Measurements from ENCODE around the gene SIPA1L3. TPM values are rescaled to one million over a fixed set of nuclear protein-coding genes. Genes with fewer than 3 reads are reported as not detected.

The SIPA1L3 gene
- total RNA-seq, 1 experiment from 2014 or later, result 125 TPM

DNA sequence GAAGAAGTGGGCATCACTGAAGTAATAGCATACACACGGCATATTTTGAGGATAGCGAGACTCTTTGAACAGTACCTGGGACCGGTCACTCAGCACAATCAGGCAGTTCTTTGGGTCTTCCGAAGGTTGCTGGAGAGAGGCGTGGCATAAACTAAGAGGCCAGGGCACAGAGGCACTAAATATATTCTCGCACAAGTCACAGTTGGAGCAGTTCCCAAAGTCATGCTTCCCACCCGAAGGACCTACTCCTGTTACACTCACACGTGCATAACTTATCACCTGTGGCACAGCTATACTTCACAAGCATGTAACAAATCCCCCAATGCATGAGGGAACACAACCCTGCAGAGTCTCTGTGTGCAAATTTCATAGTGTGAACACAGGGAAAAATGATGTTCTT, 10.8 kb upstream of the SIPA1L3 start:
- Histone ChIP-seq H3K4me1 (peaks cover 13% of the 10 kb centered on the region), H3K4me3 (ENCODE audit: low read depth, low read length) (no peak overlapping the region), H3K36me3 (ENCODE audit: control insufficient read depth, insufficient read depth, low read length) (no peaks in the 10 kb centered on the region), H3K9me3 (no peaks in the 10 kb centered on the region), H3K27me3 (replicated peaks; ENCODE audit: control insufficient read depth, insufficient read depth, low read length) (no peaks in the 10 kb centered on the region)
- Mint-ChIP-seq H3K27me3 (ENCODE audit: insufficient read depth, unreplicated experiment) (peaks cover 4% of the 10 kb centered on the region), H3K4me3 (ENCODE audit: unreplicated experiment) (no peak overlapping the region), H3K36me3 (ENCODE audit: insufficient read depth, unreplicated experiment) (no peaks in the 10 kb centered on the region), H3K27ac (ENCODE audit: unreplicated experiment) (no peak overlapping the region), H3K4me1 (ENCODE audit: low read depth, unreplicated experiment) (peaks cover 15% of the 10 kb centered on the region), H3K9me3 (ENCODE audit: unreplicated experiment) (peaks cover 14% of the 10 kb centered on the region)
- ChIA-PET POLR2A (no interaction called here), CTCF (no interaction called here)
- no TSS peak for BruUV-seq (replicated peaks)
- TF ChIP-seq, protein P1, sequence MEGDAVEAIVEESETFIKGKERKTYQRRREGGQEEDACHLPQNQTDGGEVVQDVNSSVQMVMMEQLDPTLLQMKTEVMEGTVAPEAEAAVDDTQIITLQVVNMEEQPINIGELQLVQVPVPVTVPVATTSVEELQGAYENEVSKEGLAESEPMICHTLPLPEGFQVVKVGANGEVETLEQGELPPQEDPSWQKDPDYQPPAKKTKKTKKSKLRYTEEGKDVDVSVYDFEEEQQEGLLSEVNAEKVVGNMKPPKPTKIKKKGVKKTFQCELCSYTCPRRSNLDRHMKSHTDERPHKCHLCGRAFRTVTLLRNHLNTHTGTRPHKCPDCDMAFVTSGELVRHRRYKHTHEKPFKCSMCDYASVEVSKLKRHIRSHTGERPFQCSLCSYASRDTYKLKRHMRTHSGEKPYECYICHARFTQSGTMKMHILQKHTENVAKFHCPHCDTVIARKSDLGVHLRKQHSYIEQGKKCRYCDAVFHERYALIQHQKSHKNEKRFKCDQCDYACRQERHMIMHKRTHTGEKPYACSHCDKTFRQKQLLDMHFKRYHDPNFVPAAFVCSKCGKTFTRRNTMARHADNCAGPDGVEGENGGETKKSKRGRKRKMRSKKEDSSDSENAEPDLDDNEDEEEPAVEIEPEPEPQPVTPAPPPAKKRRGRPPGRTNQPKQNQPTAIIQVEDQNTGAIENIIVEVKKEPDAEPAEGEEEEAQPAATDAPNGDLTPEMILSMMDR (IDR thresholded peaks at IDR 0.05; ENCODE audit: insufficient read depth in 1 of 2, low read depth in 1 of 2, low read length in 1 of 2, severe bottlenecking in 1 of 2, unreplicated experiment in 1 of 2), result no peak
- no peak for DNase-seq
- intact Hi-C loops (cut with micrococcal nuclease; ENCODE audit: unreplicated experiment), result no loop called here

DNA sequence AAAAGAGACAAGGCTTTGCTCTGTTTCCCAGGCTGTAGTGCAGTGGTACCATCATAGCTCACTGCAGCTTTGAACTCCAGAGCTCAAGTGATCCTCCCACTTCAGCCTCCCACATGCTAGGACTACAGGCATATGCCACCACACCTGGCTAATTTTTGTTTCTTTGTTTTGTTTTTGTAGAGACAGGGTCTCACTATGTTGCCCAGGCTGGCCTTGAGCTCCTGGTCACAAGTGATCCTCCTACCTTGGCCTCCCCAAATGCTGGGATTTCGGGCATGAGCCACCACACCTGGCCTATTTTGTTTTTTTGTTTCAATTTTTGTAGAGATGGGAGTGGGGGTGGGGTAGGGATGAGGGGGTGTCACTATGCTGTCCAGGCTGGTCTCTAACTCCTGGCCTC, 7.6 kb upstream of the SIPA1L3 start:
- no peaks in the 10 kb centered on the region for H3K27me3 ChIP-seq (replicated peaks; ENCODE audit: control insufficient read depth, insufficient read depth, low read length)
- BruUV-seq (replicated peaks), result no TSS peak
- Mint-ChIP-seq H3K36me3 (ENCODE audit: insufficient read depth, unreplicated experiment) (no peaks in the 10 kb centered on the region), H3K4me1 (ENCODE audit: low read depth, unreplicated experiment) (peaks cover 15% of the 10 kb centered on the region), H3K27me3 (ENCODE audit: insufficient read depth, unreplicated experiment) (no peaks in the 10 kb centered on the region), H3K27ac (ENCODE audit: unreplicated experiment) (no peak overlapping the region), H3K4me3 (ENCODE audit: unreplicated experiment) (no peak overlapping the region), H3K9me3 (ENCODE audit: unreplicated experiment) (no peaks in the 10 kb centered on the region)
- no peak for DNase-seq
- H3K4me1 ChIP-seq, result peaks cover 10% of the 10 kb centered on the region
- H3K9me3 ChIP-seq, result no peaks in the 10 kb centered on the region
- POLR2A ChIA-PET, result no interaction called here
- intact Hi-C loops (cut with micrococcal nuclease; ENCODE audit: unreplicated experiment), result no loop called here
- TF ChIP-seq, protein P1 (IDR thresholded peaks at IDR 0.05; ENCODE audit: insufficient read depth in 1 of 2, low read depth in 1 of 2, low read length in 1 of 2, severe bottlenecking in 1 of 2, unreplicated experiment in 1 of 2), result no peak
- H3K4me3 ChIP-seq (ENCODE audit: low read depth, low read length), result no peak overlapping the region
- CTCF ChIA-PET, result interaction anchor here (0.6 to 2.0 kb wide), 3 partner anchors 174 to 243 kb away, joined by 4 to 8 read pairs (median 5); no protein-coding TSS in a partner anchor
- H3K36me3 ChIP-seq (ENCODE audit: control insufficient read depth, insufficient read depth, low read length), result no peaks in the 10 kb centered on the region

DNA sequence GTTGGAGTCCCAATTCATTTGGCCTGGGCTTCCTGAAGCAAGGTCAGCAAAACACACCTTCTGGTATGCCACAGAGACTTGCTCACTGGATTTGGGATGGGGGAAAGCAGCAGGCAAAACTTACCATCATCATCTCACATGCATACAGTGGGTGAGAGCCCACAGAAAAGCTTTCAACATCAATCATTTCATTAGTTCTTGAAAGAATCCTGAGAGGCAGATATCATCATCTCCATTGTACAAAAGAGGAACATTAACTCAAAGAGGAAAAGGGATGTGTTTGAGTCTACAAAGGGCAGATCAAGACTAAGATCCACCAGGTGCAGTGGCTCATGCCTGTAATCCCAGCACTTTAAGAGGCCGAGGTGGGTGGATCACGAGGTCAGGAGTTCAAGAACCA, 7.0 kb upstream of the SIPA1L3 start:
- no peaks in the 10 kb centered on the region for H3K27me3 Mint-ChIP-seq (ENCODE audit: insufficient read depth, unreplicated experiment)
- H3K36me3 Mint-ChIP-seq (ENCODE audit: insufficient read depth, unreplicated experiment), result no peaks in the 10 kb centered on the region
- Histone ChIP-seq H3K4me3 (ENCODE audit: low read depth, low read length) (no peak overlapping the region), H3K4me1 (peaks cover 10% of the 10 kb centered on the region), H3K36me3 (ENCODE audit: control insufficient read depth, insufficient read depth, low read length) (no peaks in the 10 kb centered on the region), H3K27me3 (replicated peaks; ENCODE audit: control insufficient read depth, insufficient read depth, low read length) (no peaks in the 10 kb centered on the region), H3K9me3 (no peaks in the 10 kb centered on the region)
- DNase-seq, result no peak
- TF ChIP-seq, protein P1 (IDR thresholded peaks at IDR 0.05; ENCODE audit: insufficient read depth in 1 of 2, low read depth in 1 of 2, low read length in 1 of 2, severe bottlenecking in 1 of 2, unreplicated experiment in 1 of 2), result no peak
- no peak overlapping the region for H3K4me3 Mint-ChIP-seq (ENCODE audit: unreplicated experiment)
- no peaks in the 10 kb centered on the region for H3K9me3 Mint-ChIP-seq (ENCODE audit: unreplicated experiment)
- POLR2A ChIA-PET, result no interaction called here
- peaks cover 15% of the 10 kb centered on the region for H3K4me1 Mint-ChIP-seq (ENCODE audit: low read depth, unreplicated experiment)
- intact Hi-C loops (cut with micrococcal nuclease; ENCODE audit: unreplicated experiment), result no loop called here
- no peak overlapping the region for H3K27ac Mint-ChIP-seq (ENCODE audit: unreplicated experiment)
- CTCF ChIA-PET, result interaction anchor here (0.6 to 2.0 kb wide), 3 partner anchors 174 to 243 kb away, joined by 4 to 8 read pairs (median 5); no protein-coding TSS in a partner anchor
- BruUV-seq (replicated peaks), result no TSS peak
